GM12873 (cell line): ENCODE measurements around the gene TLCD3B.

Experiments
- CTCF ChIP-seq: IDR thresholded peaks from 2 replicates; pipeline ENCODE4 v1.5.1; 2012; ENCODE audit warnings: low read depth, mild to moderate bottlenecking, moderate library complexity, low read length, control low read depth; ENCODE audit not compliant: insufficient read depth; ENCODE audit errors: missing control alignments

The TLCD3B gene, protein sequence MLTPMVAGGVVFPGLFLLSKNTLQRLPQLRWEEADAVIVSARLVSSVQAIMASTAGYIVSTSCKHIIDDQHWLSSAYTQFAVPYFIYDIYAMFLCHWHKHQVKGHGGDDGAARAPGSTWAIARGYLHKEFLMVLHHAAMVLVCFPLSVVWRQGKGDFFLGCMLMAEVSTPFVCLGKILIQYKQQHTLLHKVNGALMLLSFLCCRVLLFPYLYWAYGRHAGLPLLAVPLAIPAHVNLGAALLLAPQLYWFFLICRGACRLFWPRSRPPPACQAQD

DNA sequence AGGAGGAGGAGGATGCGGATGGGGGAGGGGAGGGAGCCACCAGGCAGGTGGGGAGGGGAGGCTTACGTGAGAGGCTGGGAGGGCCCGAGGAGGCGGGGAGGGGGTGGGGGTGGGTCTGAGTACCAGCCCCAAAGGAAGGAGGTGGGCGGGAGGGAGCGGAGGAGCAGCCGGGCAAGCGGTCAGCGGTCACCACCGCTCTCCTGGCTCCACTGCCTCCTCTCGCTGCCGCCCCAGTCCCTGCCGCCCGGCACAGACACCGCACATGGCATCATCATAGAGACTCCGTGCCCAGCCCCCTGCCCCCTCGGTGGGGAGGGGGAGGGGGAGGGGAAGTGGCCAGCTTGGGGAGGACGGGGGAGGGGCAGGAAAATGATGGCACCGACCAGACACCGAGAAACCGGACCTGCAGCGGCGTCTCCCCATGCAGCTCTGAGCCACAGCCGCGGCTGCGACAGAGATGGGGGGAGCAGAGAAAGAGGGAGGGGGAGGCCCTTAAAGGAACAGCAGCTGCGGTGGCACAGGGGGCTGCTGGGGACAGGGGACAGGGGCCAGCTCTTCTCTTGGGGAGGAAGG lies at the start of gene TLCD3B:
TLCD3B (minus strand) TSS at position 431 of the 573 bp plus-strand sequence. CDS start 744 bp downstream, outside the sequence.
- no peak for TF ChIP-seq CTCF

GRCh38 chr16:30079480-30079879 lies 48.4 kb upstream of the TLCD3B start:
- no peak for TF ChIP-seq CTCF

GRCh38 chr16:30078744-30079143 lies 47.7 kb upstream of the TLCD3B start:
- no peak for TF ChIP-seq CTCF

DNA sequence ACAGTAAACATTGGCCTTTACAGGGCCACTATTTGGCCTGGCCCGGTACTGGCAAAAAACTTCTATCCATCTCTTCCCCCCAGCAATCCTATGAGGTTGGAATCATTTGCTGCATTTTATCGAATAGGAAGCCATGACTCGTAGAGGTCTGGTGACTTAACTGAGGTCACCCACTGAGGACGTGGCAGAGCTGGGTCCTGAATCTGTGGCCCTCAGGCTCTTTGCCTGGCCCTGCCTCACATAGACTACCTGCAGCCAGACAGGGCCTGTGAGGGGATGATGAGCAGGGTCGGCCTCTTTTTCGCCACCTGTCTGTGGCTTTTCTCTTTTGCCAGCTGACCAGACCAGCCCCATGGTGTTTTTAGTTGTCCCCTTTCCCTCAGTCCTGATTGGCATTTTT lies 46.6 kb upstream of the TLCD3B start:
- TF ChIP-seq CTCF = no peak

GRCh38 chr16:30076276-30076791 lies 45.3 kb upstream of the TLCD3B start:
- TF ChIP-seq CTCF = no peak

- TF ChIP-seq CTCF = no peak
Observed at GRCh38 chr16:30075503-30076275, 44.6 kb upstream of the TLCD3B start, which contains the start of gene PPP4C. TSS of gene PPP4C (plus strand) at chr16:30075994. CDS start at chr16:30076378, 384 bp downstream.

GRCh38 chr16:30070490-30070889 lies 39.4 kb upstream of the TLCD3B start:
- no peak for TF ChIP-seq CTCF
